Measurements from ENCODE around the gene PAPOLA.

The PAPOLA gene

GRCh38 chr14:96576359-96576758 is 74.2 kb downstream of the PAPOLA start:
- no peak overlapping the region for H3K27ac ChIP-seq

GRCh38 chr14:96576937-96577336 is 74.8 kb downstream of the PAPOLA start:
- H3K27ac ChIP-seq = no peak overlapping the region
- TF ChIP-seq ZFX (IDR thresholded peaks at IDR 0.05) = no peak
- TF ChIP-seq, protein P1, sequence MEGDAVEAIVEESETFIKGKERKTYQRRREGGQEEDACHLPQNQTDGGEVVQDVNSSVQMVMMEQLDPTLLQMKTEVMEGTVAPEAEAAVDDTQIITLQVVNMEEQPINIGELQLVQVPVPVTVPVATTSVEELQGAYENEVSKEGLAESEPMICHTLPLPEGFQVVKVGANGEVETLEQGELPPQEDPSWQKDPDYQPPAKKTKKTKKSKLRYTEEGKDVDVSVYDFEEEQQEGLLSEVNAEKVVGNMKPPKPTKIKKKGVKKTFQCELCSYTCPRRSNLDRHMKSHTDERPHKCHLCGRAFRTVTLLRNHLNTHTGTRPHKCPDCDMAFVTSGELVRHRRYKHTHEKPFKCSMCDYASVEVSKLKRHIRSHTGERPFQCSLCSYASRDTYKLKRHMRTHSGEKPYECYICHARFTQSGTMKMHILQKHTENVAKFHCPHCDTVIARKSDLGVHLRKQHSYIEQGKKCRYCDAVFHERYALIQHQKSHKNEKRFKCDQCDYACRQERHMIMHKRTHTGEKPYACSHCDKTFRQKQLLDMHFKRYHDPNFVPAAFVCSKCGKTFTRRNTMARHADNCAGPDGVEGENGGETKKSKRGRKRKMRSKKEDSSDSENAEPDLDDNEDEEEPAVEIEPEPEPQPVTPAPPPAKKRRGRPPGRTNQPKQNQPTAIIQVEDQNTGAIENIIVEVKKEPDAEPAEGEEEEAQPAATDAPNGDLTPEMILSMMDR (conservative IDR thresholded peaks at IDR 0.05) = no peak

More at GRCh38 chr14:96576359-96576758, 74.2 kb downstream of the PAPOLA start:
- TF ChIP-seq ZFX (IDR thresholded peaks at IDR 0.05) = no peak
- TF ChIP-seq, protein P1 (conservative IDR thresholded peaks at IDR 0.05) = no peak

GRCh38 chr14:96578619-96579018 is 76.4 kb downstream of the PAPOLA start:
- TF ChIP-seq, protein P1 (conservative IDR thresholded peaks at IDR 0.05) = no peak
- TF ChIP-seq ZFX (IDR thresholded peaks at IDR 0.05) = no peak

GRCh38 chr14:96579358-96579757 is 77.2 kb downstream of the PAPOLA start:
- no peak overlapping the region for H3K27ac ChIP-seq
- TF ChIP-seq ZFX (IDR thresholded peaks at IDR 0.05) = no peak
- TF ChIP-seq, protein P1 (conservative IDR thresholded peaks at IDR 0.05) = no peak

More at GRCh38 chr14:96578619-96579018, 76.4 kb downstream of the PAPOLA start:
- no peak overlapping the region for H3K27ac ChIP-seq

DNA sequence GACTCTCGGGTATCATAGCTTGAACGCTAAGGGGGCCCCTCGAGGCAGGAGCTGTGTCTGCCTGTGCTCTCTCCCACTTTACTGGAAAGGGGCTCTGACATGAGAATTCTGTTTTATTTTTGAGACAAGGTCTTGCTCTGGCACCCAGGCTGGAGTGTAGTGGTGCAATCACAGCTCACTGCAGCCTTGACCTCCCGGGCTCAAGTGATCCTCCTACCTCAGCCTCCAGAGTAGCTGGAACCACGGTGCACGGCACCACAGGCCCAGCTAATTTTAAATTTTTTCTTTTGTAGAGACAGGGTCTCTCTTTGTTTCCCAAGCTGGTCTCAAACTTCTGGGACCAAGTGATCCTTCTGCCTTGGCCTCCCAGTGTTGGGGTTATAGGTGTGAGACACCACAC is 77.7 kb downstream of the PAPOLA start:
- TF ChIP-seq, protein P1 (conservative IDR thresholded peaks at IDR 0.05) = no peak
- no peak for TF ChIP-seq ZFX (IDR thresholded peaks at IDR 0.05)
- no peak overlapping the region for H3K27ac ChIP-seq

GRCh38 chr14:96580566-96580965 is 78.4 kb downstream of the PAPOLA start:
- TF ChIP-seq, protein P1 (conservative IDR thresholded peaks at IDR 0.05) = no peak
- TF ChIP-seq ZFX (IDR thresholded peaks at IDR 0.05) = no peak
- no peak overlapping the region for H3K27ac ChIP-seq

DNA sequence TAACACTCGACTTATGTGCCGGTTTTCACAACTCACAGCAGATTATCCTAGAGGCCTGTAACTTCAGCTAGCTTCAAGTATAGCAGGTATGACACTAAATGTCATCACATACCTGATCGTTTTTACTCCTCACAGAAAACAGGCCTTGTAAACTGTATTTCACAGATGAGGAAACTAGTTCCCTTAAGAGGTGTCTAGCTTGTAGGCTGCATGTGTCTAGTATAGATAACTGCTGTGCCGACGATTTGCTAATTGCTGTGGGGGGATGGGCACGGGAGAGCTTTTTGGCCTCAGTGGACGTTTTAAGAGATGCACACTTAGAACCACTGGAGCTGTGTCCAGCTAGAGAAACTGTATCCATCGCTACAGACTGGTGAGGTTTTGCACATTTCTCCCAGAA is 78.8 kb downstream of the PAPOLA start:
- TF ChIP-seq, protein P1 (conservative IDR thresholded peaks at IDR 0.05) = no peak
- no peak for TF ChIP-seq ZFX (IDR thresholded peaks at IDR 0.05)
- H3K27ac ChIP-seq = no peak overlapping the region

Data from C4-2B (cell line).